Measurements from ENCODE around the gene NCOA7. TPM values are rescaled to one million over a fixed set of nuclear protein-coding genes. Genes with fewer than 3 reads are reported as not detected.

The NCOA7 gene
- total RNA-seq, 6 experiments from 2014 or later, result 27.1 to 29.3 (median 28.6) TPM

DNA sequence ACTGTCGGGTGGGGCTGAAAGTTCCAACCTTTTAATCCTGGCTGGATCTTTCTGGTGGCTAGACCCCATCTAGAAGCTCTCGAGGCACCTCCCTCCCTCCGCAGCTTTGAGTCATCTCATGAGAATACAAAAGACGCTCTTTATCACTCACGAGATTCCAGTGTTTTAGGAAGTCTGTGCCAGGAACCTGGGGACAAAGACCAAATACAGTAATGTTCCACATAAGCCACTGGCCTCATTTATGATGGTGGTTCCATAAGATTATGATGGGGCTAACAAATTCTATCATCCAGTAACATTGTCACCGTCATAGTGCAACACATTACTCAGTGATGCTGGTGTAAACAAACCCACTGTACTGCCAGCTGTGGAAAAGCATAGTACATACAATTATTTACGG lies 48.7 kb downstream of the NCOA7 start:
- H3K27ac Mint-ChIP-seq, result no peak overlapping the region
- no peaks in the 10 kb centered on the region for H3K27me3 Mint-ChIP-seq (ENCODE audit: insufficient read depth)
- H3K4me3 Mint-ChIP-seq, result no peak overlapping the region
- no peak for DNase-seq
- H3K4me1 Mint-ChIP-seq (ENCODE audit: low read depth), result peaks cover 28% of the 10 kb centered on the region
- H3K9me3 Mint-ChIP-seq, result no peaks in the 10 kb centered on the region
- peaks cover 8% of the 10 kb centered on the region for H3K36me3 Mint-ChIP-seq (ENCODE audit: low read depth)
- TF ChIP-seq, protein P1, sequence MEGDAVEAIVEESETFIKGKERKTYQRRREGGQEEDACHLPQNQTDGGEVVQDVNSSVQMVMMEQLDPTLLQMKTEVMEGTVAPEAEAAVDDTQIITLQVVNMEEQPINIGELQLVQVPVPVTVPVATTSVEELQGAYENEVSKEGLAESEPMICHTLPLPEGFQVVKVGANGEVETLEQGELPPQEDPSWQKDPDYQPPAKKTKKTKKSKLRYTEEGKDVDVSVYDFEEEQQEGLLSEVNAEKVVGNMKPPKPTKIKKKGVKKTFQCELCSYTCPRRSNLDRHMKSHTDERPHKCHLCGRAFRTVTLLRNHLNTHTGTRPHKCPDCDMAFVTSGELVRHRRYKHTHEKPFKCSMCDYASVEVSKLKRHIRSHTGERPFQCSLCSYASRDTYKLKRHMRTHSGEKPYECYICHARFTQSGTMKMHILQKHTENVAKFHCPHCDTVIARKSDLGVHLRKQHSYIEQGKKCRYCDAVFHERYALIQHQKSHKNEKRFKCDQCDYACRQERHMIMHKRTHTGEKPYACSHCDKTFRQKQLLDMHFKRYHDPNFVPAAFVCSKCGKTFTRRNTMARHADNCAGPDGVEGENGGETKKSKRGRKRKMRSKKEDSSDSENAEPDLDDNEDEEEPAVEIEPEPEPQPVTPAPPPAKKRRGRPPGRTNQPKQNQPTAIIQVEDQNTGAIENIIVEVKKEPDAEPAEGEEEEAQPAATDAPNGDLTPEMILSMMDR (IDR thresholded peaks at IDR 0.05), result no peak

DNA sequence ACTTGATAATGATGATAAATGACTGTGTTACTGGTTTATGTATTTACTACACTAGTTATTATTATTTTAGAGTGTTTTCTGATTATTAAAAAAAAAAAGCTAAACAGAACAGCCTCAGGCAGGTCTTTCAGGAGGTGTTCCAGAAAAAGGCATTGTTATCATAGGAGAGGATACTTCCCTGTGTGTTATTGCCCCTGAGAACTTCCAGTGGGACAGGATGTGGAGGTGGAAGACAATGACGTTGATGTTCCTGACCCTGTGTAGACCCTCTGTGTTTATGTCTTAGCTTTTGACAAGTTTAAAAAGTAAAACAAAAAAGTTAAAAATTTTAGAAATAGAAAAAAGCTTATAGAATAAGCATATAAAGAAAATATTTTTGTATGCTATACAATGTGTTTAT lies 49.1 kb downstream of the NCOA7 start:
- H3K4me3 Mint-ChIP-seq, result no peak overlapping the region
- no peaks in the 10 kb centered on the region for H3K27me3 Mint-ChIP-seq (ENCODE audit: insufficient read depth)
- H3K4me1 Mint-ChIP-seq (ENCODE audit: low read depth), result peaks cover 25% of the 10 kb centered on the region
- H3K36me3 Mint-ChIP-seq (ENCODE audit: low read depth), result peaks cover 8% of the 10 kb centered on the region
- DNase-seq, result no peak
- TF ChIP-seq, protein P1 (IDR thresholded peaks at IDR 0.05), result no peak
- H3K9me3 Mint-ChIP-seq, result no peaks in the 10 kb centered on the region
- H3K27ac Mint-ChIP-seq, result no peak overlapping the region

DNA sequence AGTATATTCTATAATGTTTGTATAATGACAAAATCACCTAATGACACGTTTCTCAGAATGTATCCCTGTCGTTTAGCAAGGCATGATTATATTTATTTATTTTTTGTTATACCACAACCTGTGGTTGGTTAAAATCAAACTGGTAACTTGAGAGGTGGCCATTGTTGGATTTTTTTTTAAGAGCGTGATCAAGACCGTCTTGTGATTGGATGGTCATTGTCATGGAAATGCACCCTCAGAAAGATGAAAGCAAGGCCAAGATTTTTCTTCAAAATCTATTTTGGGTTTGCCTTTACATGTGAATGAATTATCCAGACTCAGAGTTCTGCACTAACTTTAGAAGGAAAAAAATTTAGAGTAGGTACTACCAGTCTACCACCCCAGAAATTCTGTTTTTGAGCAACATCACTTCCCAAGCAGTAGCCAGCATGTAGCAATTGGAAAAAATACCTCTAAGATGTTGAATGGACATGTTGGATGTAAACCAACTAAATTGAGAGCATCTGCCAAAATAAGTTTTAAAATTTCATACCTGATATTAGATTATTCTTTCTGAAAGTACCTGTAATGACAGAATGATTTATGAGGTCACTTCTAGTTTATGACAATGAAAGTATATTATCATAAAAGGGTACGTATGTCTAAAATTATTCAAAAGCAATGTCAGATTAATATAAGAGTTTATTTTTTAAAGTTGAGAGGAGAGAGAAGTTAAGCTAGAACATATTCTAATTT lies 50.8 kb downstream of the NCOA7 start:
- no peak overlapping the region for H3K27ac Mint-ChIP-seq
- H3K4me3 Mint-ChIP-seq, result no peak overlapping the region

DNA sequence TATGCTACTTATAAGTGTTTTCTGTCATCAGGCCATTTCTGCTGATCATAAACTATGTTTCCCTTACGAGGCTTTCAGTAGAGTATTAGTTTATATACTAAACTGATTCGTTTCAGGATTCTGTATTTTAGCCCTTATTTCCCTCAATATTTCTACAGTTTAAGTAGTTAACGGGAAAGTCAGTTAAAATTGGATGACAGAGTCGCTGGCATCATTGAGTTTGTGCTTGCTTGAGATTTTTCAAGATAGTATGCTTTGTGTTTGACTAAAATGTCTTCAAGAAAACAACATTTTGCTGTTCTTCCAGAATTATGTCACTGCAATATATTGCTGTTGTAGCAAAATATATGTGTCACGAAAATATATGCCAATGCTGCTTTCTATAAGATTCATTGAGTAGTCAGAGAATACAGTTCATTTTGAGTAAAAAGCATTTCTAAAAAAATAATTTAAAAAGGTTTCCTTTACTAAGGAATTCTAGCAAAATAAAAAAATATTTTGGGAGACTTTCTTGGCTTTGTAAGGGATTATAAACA lies 51.4 kb downstream of the NCOA7 start:
- TF ChIP-seq, protein P1 (IDR thresholded peaks at IDR 0.05), result no peak
- H3K27ac Mint-ChIP-seq, result no peak overlapping the region
- H3K36me3 Mint-ChIP-seq (ENCODE audit: low read depth), result peaks cover 8% of the 10 kb centered on the region
- H3K27me3 Mint-ChIP-seq (ENCODE audit: insufficient read depth), result no peaks in the 10 kb centered on the region; the same call in 1 of the 2 replicates
- H3K4me3 Mint-ChIP-seq, result no peak overlapping the region
- peaks cover 17% of the 10 kb centered on the region for H3K4me1 Mint-ChIP-seq (ENCODE audit: low read depth)
- no peaks in the 10 kb centered on the region for H3K9me3 Mint-ChIP-seq
- no peak for DNase-seq

More for the DNA sequence above, 50.8 kb downstream of the NCOA7 start:
- H3K36me3 Mint-ChIP-seq (ENCODE audit: low read depth), result peaks cover 8% of the 10 kb centered on the region
- DNase-seq, result no peak
- H3K9me3 Mint-ChIP-seq, result no peaks in the 10 kb centered on the region
- no peaks in the 10 kb centered on the region; the same call in 1 of the 2 replicates for H3K27me3 Mint-ChIP-seq (ENCODE audit: insufficient read depth)
- H3K4me1 Mint-ChIP-seq (ENCODE audit: low read depth), result peaks cover 17% of the 10 kb centered on the region
- TF ChIP-seq, protein P1 (IDR thresholded peaks at IDR 0.05), result no peak

DNA sequence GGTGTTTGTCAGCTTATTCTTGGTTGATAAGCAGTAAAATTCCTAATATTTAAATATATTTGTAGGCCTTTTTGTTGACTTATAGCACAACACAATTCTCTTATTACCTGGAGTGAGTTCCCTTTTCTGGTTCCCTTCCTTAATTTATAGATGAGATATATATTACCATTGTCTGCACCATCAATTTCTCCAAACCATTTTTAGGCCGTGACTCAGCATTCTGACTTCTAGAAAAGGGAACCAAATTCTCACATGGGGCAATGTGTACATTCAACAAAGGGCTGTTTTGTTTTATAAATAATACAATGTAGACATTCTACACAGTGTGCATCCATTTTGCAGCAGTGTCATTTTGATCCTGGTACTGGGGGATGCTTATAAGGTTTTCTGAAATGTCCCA lies 52.8 kb downstream of the NCOA7 start:
- Mint-ChIP-seq H3K9me3 (no peaks in the 10 kb centered on the region), H3K4me3 (no peak overlapping the region), H3K4me1 (ENCODE audit: low read depth) (peaks cover 17% of the 10 kb centered on the region), H3K27ac (no peak overlapping the region), H3K36me3 (ENCODE audit: low read depth) (peaks cover 5% of the 10 kb centered on the region), H3K27me3 (ENCODE audit: insufficient read depth) (no peaks in the 10 kb centered on the region; the same call in 1 of the 2 replicates)
- DNase-seq, result no peak
- TF ChIP-seq, protein P1 (IDR thresholded peaks at IDR 0.05), result no peak

Measured in HFFc6 (cell line).